A549 (cell line): ENCODE measurements around the gene NBPF12. TPM values are rescaled to one million over a fixed set of nuclear protein-coding genes. Genes with fewer than 3 reads are reported as not detected.
"Not testable (repeated sequence)": the region's sequence is repeated elsewhere in the genome, so short reads cannot be mapped to it uniquely, and the experiment has no call there.

Experiments used
- ATAC-seq, 2 experiments: fragments of 200-7000 bp in 1 of 2; fragments of >200 bp in 1 of 2; cut with Nextera tagmentation in 1 of 2; cut with Tn5 transposase in 1 of 2; 3 replicates each; pipeline versions ENCODE4 v1.8.0 to v1.9.1; 2018 to 2020; ENCODE audit warnings: mild to moderate bottlenecking in 1 of 2, moderate library complexity in 1 of 2
- CTCF ChIA-PET: fragments of 300-600 bp; sonication (Branson Sonifier 250); formaldehyde crosslinking; extraction: SDS; loops from one replicate; lab custom pipeline; 2021; ENCODE audit warnings: antibody characterized with exemption, inconsistent platforms; lab: Yijun Ruan, JAX
- POLR2A ChIA-PET: fragments of 350-600 bp; formaldehyde crosslinking; extraction: SDS; loops from one replicate; lab custom pipeline; 2021; ENCODE audit warnings: antibody characterized with exemption, inconsistent platforms; lab: Yijun Ruan, JAX
- DNase-seq, 2 experiments: peaks; one replicate each; pipeline versions ENCODE4 v3.0.0 to v3.0.0-alpha.2; 2011 to 2016; ENCODE audit warnings: low read depth in 1 of 2, low spot score in 1 of 2
- FAIRE-seq: peaks from 2 replicates; lab custom pipeline; 2011; peaks lifted over from hg19 to GRCh38; lab: Jason Lieb, UNC
- H3K27ac ChIP-seq, 2 experiments: fragments of >200 bp; sonication (Bioruptor Twin); formaldehyde crosslinking; 3 replicates each; pipeline ENCODE4 v1.5.1; 2016 to 2017
- H3K4me1 ChIP-seq: fragments of >200 bp; sonication (Bioruptor Twin); formaldehyde crosslinking; 3 replicates; pipeline ENCODE4 v1.6.1; 2016
- H3K4me2 ChIP-seq: fragments of >200 bp; sonication (Bioruptor Twin); formaldehyde crosslinking; 3 replicates; pipeline ENCODE4 v1.6.1; 2016
- H3K4me3 ChIP-seq: fragments of >200 bp; sonication (Bioruptor Twin); formaldehyde crosslinking; 3 replicates; pipeline ENCODE4 v1.5.1; 2016
- H3K9me3 ChIP-seq: fragments of >200 bp; sonication (Bioruptor Twin); formaldehyde crosslinking; 3 replicates; pipeline ENCODE4 v1.6.1; 2016
- WGBS: methylation state at CpG from one replicate; pipeline ENCODE4 v1.1.6; 2017; ENCODE audit errors: missing lambda C conversion rate; 5-methylcytosine and 5-hydroxymethylcytosine counted together
- polyA plus RNA-seq, 4 experiments: library from polyadenylated mRNA; depleted of rRNA in 3 of 4; stranded (reverse); fragments of >200 nt; fragmentation: RNase III in 1 of 4; extraction: RNeasy Plus Mini Kit Qiagen cat#74134 plus additional on column Dnase treatment in 1 of 4; gene quantifications; 2 replicates in 3 of 4; 3 replicates in 1 of 4; pipeline ENCODE4 v1.2.3, GENCODE V29; 2011 to 2017

NBPF12 gene
- polyA plus RNA-seq, 2 of the 4 experiments (the other 2 are of a cell fraction), result 7.4 to 10.2 TPM

DNA sequence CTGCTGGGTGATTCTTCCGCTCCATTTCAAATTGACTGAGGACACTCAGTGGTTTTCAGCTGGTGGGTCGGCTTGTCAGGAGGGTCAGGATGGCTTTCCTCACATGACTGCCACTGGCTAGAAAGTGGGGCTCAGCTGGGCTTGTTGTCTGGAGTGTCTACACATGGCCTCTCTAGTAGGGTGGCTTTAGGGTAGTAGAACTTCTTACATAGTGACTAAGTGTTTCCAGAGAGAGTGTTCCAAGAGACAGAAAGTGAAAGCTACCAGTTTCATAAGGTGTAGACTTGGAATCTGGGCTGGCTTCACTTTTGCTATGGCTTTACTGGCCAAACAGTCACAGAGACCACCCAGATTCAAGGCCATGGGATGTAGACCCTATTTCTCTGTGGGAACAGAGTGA, 11.7 kb upstream of the NBPF12 start:
- H3K9me3 ChIP-seq, FAIRE-seq, H3K27ac ChIP-seq, CTCF ChIA-PET, DNase-seq, ATAC-seq, H3K4me2 ChIP-seq, POLR2A ChIA-PET, H3K4me3 ChIP-seq, H3K4me1 ChIP-seq: not testable (repeated sequence)
- WGBS, result 39% methylated on average over 2 of the region's 2 CpGs

DNA sequence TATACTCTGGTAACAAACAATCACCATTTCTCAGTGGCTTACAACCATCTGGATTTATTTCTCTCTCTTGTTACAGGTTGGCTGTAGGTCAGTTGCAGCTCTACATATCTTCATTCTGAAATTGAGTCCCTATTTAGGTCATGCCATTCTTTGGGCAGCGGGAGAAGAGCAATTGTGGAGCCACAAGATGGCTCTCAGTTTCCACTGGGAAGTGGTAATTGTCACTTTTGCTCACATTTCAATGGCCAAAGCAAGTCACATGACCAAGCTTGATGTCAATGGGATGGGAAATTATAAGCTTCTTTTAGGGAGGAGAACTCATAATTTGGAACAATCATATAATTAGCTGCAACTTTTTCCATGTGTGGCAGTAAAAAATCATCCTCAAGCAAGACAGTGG, 7.9 kb upstream of the NBPF12 start:
- FAIRE-seq, H3K4me2 ChIP-seq, POLR2A ChIA-PET, DNase-seq, CTCF ChIA-PET, H3K4me1 ChIP-seq, ATAC-seq, H3K4me3 ChIP-seq, H3K27ac ChIP-seq, H3K9me3 ChIP-seq: not testable (repeated sequence)
- 6% methylated on average over 1 of the region's 1 CpG for WGBS

DNA sequence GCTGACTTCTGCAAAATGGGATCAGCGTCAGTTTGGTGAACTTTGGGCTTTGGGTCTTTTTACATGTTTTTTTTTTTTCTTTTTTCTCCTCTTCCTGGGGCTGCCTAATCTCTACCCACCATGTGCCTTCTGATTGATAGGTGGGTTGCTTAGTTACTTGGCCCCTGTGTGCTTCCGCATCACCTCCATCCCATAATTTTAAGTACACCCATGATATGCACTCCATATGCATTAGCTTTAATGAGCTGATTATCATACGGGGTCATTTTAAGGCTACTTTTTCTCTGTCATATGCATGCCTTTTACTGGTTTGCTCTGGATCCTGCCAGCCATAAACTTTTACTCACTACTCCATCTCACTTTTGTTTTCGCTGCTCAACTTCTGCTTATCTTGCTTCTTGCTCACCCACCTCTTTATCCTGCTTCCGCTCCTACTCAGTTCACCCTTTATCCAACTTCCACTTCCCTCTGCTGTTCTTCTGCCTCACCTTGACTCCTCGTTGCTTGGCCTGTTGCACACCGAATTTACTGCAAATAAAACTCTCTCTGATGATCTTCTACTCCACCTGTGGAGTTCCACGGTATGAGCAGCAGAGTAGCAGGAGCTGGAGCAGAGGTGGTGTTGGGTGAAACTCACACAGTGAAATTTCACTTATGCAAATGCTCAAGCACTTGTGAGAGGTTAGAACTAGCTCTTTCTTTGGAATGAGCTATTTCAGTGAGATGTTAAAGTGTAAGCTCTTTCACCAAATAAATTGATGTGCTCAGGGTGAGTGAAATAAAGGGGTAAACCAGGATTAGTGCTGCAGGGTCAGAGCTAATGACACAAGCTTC, 3.5 kb upstream of the NBPF12 start:
- H3K4me1 ChIP-seq, H3K9me3 ChIP-seq, CTCF ChIA-PET, H3K4me2 ChIP-seq, DNase-seq, FAIRE-seq, H3K27ac ChIP-seq, ATAC-seq, POLR2A ChIA-PET, H3K4me3 ChIP-seq: not testable (repeated sequence)
- 31% methylated on average over 5 of the region's 8 CpGs for WGBS

DNA sequence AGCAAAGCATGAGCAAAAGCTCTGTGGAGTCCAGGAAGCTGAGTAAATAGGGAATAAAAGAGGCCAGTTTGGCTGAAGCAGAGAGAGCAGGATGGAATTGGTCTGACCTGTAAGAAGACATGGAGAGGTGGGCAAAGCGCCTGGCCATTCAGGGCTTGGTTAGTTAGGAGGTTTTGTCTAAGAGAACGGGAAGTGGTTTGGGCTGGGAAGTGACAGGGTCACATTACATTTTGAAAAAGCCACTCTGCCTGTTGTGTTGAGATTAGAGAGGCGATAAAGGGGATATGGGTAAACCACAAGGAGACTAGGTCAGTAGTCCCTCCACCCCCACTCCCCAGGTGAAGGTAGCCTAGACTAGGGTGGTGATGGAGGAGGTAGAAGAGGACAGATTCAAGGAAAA, 662 bp upstream of the NBPF12 start:
- FAIRE-seq, ATAC-seq, H3K27ac ChIP-seq, CTCF ChIA-PET, H3K9me3 ChIP-seq, H3K4me1 ChIP-seq, DNase-seq, H3K4me2 ChIP-seq, H3K4me3 ChIP-seq, POLR2A ChIA-PET: not testable (repeated sequence)
- 81% methylated on average over 3 of the region's 3 CpGs for WGBS

DNA sequence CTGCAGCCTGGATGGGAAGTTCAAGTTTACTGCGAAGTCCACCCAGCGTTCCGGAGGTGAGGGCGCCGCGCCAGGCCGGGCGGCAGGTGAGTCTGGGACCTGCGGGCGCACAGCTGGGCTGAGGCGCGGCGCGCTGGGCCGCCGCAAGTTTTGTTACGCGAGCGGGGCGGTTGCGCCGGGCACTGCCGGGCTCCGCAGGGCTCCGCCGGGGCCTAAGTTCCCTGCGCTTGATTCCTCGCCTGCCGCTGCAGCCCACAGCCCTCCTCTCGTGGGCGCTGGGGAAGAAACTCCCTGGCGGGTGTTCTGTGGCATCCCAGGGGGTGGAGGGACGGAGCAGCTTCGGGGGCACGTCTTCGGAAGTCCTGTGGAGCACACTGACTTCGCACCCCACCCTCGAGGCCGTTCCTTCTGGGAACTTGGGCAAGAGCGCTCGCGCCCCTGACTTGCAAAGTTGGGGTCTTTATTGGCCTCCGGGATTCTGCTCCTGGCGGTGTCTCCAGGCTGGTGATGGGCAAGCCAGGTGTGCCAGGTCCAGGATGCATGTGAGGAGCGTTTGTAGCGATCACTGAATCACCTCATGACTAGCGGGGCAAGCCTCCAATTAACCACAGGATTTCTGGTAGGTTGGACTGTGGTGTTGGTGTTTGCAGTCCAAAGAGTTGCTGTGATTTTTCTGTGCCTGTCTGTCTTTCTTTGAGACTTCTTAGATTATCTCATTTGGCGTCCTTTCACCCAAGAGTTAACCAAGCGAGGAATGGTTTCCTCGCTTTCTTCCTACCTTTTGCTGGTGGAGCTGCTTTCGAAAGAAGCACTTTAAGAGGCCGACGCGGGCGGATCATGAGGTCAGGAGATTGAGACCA, 1.0 kb downstream of the NBPF12 start:
- peak; percentile 70 to 75 for ATAC-seq
- H3K27ac ChIP-seq, result peak overlapping the region; percentile 75 to 99

DNA sequence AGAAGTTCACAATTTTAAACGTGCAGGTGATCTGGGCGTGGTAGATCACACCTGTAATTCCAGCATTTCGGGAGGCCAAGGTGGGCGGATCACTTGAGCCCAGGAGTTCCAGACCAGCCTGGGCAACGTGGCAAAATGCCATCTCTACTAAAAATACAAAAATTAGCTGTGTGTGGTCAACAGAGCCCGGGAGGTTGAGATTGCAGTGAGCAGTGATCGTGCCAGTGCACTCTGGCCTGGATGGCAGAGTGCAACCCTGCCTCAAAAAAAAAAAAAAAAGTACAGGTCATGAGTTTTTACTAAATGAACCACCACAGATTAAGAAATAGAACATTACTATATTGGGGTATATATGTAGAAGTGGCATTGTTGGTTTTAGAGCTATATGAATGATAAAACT, 2.2 kb downstream of the NBPF12 start:
- CTCF ChIA-PET, H3K27ac ChIP-seq, H3K4me2 ChIP-seq, H3K4me1 ChIP-seq, POLR2A ChIA-PET, H3K9me3 ChIP-seq, H3K4me3 ChIP-seq, ATAC-seq, DNase-seq, FAIRE-seq: not testable (repeated sequence)
- 82% methylated on average over 3 of the region's 7 CpGs for WGBS

More for the DNA sequence above, 1.0 kb downstream of the NBPF12 start:
- H3K4me1 ChIP-seq, POLR2A ChIA-PET, CTCF ChIA-PET, FAIRE-seq, H3K9me3 ChIP-seq: not testable (repeated sequence)
- Histone ChIP-seq H3K4me2 (peak overlapping the region; percentile 76), H3K4me3 (peak overlapping the region; percentile 61)
- WGBS, result 70% methylated on average over 11 of the region's 55 CpGs
- peak; percentile 1 to 7 for DNase-seq

DNA sequence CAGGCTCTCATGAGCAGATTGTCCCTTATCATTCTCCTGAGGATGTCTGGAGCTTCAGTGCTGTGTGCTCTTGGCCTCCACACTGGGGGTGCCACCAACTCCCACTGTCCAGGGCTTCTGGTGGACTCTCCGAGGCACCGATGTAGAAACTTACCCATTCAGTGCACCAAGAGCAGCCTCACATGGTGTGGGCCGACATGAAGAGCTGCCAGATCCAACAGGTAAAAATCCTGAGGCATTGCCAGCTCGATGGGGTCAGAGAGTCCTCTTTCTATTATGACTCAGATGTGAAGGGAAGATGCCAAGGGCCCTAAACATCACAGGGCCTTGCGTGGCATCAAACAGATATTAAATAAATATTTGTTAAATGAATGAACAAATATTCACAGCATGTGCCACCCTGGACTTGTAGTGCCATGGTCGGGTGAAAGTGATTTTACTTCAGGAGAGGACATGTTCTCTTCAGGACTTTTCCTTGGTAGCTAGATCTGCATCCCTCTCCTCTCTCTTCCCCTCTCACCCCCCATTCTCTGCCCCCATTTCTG, 5.3 kb downstream of the NBPF12 start:
- POLR2A ChIA-PET, H3K4me2 ChIP-seq, H3K27ac ChIP-seq, H3K9me3 ChIP-seq, H3K4me3 ChIP-seq, CTCF ChIA-PET, DNase-seq, FAIRE-seq, ATAC-seq, H3K4me1 ChIP-seq: not testable (repeated sequence)
- WGBS, result 49% methylated on average over 4 of the region's 6 CpGs

DNA sequence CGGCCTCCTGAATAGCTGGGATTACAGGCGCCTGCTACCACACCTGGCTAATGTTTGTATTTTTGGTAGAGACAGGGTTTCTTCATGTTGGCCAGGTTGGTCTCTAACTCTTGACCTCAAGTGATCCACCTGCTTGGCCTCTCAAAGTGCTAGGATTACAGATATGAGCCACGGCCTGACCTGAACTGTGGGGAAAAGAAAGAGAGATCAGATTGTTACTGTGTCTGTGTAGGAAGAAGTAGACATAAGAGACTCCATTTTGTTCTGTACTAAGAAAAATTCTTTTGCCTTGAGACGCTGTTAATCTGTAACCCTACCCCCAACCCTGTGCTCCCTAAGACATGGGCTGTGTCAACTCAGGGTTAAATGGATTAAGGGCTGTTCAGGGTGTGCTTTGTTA, 10.0 kb downstream of the NBPF12 start:
- DNase-seq, H3K27ac ChIP-seq, CTCF ChIA-PET, H3K9me3 ChIP-seq, POLR2A ChIA-PET, FAIRE-seq, H3K4me3 ChIP-seq, H3K4me2 ChIP-seq, ATAC-seq, H3K4me1 ChIP-seq: not testable (repeated sequence)
- 87% methylated on average over 3 of the region's 4 CpGs for WGBS

DNA sequence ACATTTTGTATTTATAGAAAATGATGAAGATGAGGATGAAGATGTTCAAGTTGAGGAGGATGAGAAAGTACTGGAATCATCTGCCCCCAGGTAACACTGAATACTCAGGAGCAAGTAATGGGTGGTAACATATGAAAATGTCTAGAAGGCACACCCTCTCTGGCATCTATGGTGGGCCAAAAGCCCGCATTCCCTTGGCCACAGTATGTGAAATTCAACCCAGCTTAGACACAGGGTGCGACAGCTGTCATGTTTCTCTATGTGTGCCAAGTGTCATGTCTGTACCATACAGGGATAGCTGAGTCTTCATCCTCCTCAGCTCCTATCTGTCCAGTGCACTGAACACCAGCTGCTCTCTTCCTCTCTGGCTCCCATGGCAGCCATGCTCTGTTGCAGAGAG, 26.2 kb downstream of the NBPF12 start:
- H3K4me1 ChIP-seq, ATAC-seq, H3K9me3 ChIP-seq, POLR2A ChIA-PET, H3K27ac ChIP-seq, H3K4me3 ChIP-seq, CTCF ChIA-PET, DNase-seq, FAIRE-seq, H3K4me2 ChIP-seq: not testable (repeated sequence)
- 97% methylated on average over 2 of the region's 2 CpGs for WGBS
